MM.1S (cell line): ENCODE data around the gene TNIP1.

Experiments
- EZH2 ChIP-seq: fragments of 300-600 bp; sonication (generic); optimal IDR thresholded peaks from 2 replicates; pipeline ENCODE3; 2017; ENCODE audit warnings: low read depth, mild to moderate bottlenecking, antibody characterized with exemption, low read length, mixed read lengths
- EZH2phosphoT487 ChIP-seq: fragments of 300-600 bp; sonication (generic); IDR thresholded peaks from 2 replicates; pipeline ENCODE4 v1.6.1; 2018; ENCODE audit warnings: antibody characterized with exemption, low read length
- TF ChIP-seq, protein P1 (sequence below): fragments of 300-600 bp; sonication (generic); IDR thresholded peaks from 2 replicates; pipeline ENCODE4 v1.5.1; 2016; ENCODE audit warnings: antibody characterized with exemption, low read length, mixed read lengths

DNA sequence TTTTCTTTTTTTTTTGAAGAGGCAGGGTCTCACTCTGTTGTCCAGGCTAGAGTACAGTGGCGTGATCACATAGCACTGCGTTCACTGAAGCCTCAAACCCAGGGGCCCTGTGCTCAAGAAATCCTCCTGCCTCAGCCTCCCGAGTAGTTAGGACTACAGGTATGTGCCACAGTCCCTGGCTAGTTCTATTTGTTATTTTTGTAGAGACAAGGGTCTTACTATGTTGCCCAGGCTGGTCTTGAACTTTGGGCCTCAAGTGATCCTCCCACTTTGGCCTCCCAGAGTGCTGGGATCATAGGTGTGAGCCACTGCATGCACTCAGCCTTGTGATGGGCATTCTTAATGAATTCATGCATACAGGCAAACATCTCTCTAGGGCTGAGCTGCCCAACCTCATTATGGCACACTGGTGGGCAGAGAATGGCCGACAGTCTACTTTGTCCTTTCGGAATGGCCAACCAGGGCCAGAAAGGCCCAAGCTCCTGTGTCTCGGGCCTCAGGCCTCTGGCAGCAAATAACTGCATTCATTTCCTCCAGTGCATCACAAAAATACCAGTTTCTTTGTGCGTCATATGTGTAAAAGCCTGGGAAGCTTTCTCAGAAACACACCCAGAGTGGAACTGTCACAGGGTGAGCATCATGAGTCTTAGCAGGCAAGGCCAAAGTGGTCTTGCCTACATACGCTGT, 49.5 kb upstream of the TNIP1 start:
- TF ChIP-seq, protein P1, sequence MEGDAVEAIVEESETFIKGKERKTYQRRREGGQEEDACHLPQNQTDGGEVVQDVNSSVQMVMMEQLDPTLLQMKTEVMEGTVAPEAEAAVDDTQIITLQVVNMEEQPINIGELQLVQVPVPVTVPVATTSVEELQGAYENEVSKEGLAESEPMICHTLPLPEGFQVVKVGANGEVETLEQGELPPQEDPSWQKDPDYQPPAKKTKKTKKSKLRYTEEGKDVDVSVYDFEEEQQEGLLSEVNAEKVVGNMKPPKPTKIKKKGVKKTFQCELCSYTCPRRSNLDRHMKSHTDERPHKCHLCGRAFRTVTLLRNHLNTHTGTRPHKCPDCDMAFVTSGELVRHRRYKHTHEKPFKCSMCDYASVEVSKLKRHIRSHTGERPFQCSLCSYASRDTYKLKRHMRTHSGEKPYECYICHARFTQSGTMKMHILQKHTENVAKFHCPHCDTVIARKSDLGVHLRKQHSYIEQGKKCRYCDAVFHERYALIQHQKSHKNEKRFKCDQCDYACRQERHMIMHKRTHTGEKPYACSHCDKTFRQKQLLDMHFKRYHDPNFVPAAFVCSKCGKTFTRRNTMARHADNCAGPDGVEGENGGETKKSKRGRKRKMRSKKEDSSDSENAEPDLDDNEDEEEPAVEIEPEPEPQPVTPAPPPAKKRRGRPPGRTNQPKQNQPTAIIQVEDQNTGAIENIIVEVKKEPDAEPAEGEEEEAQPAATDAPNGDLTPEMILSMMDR, result no peak
- TF ChIP-seq EZH2 (no peak), EZH2phosphoT487 (no peak)
